ENCODE data around the gene QPRT. TPM values are rescaled to one million over a fixed set of nuclear protein-coding genes. Genes with fewer than 3 reads are reported as not detected.
A peak's percentile ranks its signal among the peaks of the same experiment; 100 is the strongest.
"Not testable (repeated sequence)": the region's sequence is repeated elsewhere in the genome, so short reads cannot be mapped to it uniquely, and the experiment has no call there.

QPRT gene
- total RNA-seq, 2 experiments from 2014 or later = 0.19 to 0.45 TPM

DNA sequence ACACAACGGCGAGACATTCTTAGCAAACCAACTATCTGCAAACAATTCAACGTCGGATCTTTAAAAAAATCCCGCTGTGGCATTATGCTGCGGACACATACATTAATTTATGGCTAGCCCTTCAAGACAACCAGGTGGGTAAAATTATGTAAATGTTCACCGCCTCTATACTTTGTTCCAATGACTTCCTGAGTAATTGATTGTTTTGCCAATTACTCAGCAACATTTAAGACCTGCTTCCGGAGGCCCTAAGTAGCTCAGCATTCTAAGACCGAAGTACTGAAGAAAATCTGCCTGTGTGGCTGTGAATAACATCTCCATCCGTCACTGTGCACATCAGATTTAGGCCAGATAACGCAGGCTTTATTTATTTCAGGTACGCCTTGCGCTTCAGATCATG, 23.3 kb downstream of the QPRT start:
- Histone ChIP-seq H3K27me3 (ENCODE audit: control insufficient read depth in 1 of 2, insufficient read depth in 2 of 2, low read length in 2 of 2) (no peaks in the 10 kb centered on the region), H3K4me3 (ENCODE audit: low read length) (peak overlapping the region; percentile 33), H3K4me1 (ENCODE audit: insufficient read depth, low read length) (peaks cover 41% of the 10 kb centered on the region), H3K36me3 (ENCODE audit: insufficient read depth, low read length) (no peaks in the 10 kb centered on the region), H3K9me3 (ENCODE audit: control insufficient read depth in 1 of 2, insufficient read depth in 1 of 2, low read length in 2 of 2) (no peaks in the 10 kb centered on the region), H3K27ac (ENCODE audit: low read depth in 1 of 2, low read length in 2 of 2) (peak overlapping the region; percentile 81 to 85)
- H3K4me3 Mint-ChIP-seq = peak overlapping the region; percentile 80
- no peaks in the 10 kb centered on the region for H3K36me3 Mint-ChIP-seq (ENCODE audit: low read depth)
- no peaks in the 10 kb centered on the region for H3K9me3 Mint-ChIP-seq
- intact Hi-C loops (cut with DNase I, micrococcal nuclease) = loop anchor here (1.0 to 5.0 kb wide), 5 partner anchors 8 to 305 kb away; partner anchors contain the start of genes KIF22 (in 1 of the 2) and MAZ (in 1 of the 2)
- DNase-seq (peak in 8 of 14 experiments; percentile 19 to 85 (median 50)), ATAC-seq (ENCODE audit: poor library complexity) (peak; percentile 73)
- ChIA-PET CTCF (interaction anchor here (1.4 to 5.3 kb wide), 8 partner anchors 8 to 147 kb away, joined by 3 to 60 read pairs (median 32); partner anchors contain the start of genes KIF22 and PAGR1), POLR2A (interaction anchor here (0.6 to 5.0 kb wide), 33 partner anchors 9 to 932 kb away, joined by 3 to 102 read pairs (median 7); partner anchors contain the start of genes ALDOA, C16orf54, CDIPT and HIRIP3)
- no peaks in the 10 kb centered on the region for H3K27me3 Mint-ChIP-seq
- peaks cover 40% of the 10 kb centered on the region for H3K4me1 Mint-ChIP-seq (ENCODE audit: low read depth)
- H3K27ac Mint-ChIP-seq = peak overlapping the region; percentile 94
- TF ChIP-seq CTCF (IDR thresholded peaks at IDR 0.05) = no peak

GRCh38 chr16:29705030-29705429, 26.1 kb downstream of the QPRT start:
- TF ChIP-seq CTCF (IDR thresholded peaks at IDR 0.05) = no peak
- intact Hi-C loops (cut with DNase I, micrococcal nuclease) = no loop called here
- ChIA-PET CTCF (no interaction called here), POLR2A (interaction anchor here (0.6 to 0.9 kb wide), 3 partner anchors 30 to 60 kb away, joined by 3 to 5 read pairs (median 4); no protein-coding TSS in a partner anchor)
- ATAC-seq (ENCODE audit: poor library complexity) (no peak), DNase-seq (no peak)
- H3K36me3 Mint-ChIP-seq (ENCODE audit: low read depth) = no peaks in the 10 kb centered on the region
- no peak overlapping the region for H3K27ac Mint-ChIP-seq
- H3K27ac ChIP-seq (ENCODE audit: low read depth in 1 of 2, low read length in 2 of 2) = no peak overlapping the region
- peaks cover 38% of the 10 kb centered on the region for H3K4me1 Mint-ChIP-seq (ENCODE audit: low read depth)
- H3K4me1 ChIP-seq (ENCODE audit: insufficient read depth, low read length) = peaks cover 42% of the 10 kb centered on the region
- H3K9me3 ChIP-seq (ENCODE audit: control insufficient read depth in 1 of 2, insufficient read depth in 1 of 2, low read length in 2 of 2) = no peaks in the 10 kb centered on the region
- no peaks in the 10 kb centered on the region for H3K27me3 Mint-ChIP-seq
- H3K9me3 Mint-ChIP-seq = no peaks in the 10 kb centered on the region
- no peak overlapping the region for H3K4me3 ChIP-seq (ENCODE audit: low read length)
- H3K27me3 ChIP-seq (ENCODE audit: control insufficient read depth in 1 of 2, insufficient read depth in 2 of 2, low read length in 2 of 2) = no peaks in the 10 kb centered on the region
- H3K36me3 ChIP-seq (ENCODE audit: insufficient read depth, low read length) = no peaks in the 10 kb centered on the region
- H3K4me3 Mint-ChIP-seq = no peak overlapping the region

DNA sequence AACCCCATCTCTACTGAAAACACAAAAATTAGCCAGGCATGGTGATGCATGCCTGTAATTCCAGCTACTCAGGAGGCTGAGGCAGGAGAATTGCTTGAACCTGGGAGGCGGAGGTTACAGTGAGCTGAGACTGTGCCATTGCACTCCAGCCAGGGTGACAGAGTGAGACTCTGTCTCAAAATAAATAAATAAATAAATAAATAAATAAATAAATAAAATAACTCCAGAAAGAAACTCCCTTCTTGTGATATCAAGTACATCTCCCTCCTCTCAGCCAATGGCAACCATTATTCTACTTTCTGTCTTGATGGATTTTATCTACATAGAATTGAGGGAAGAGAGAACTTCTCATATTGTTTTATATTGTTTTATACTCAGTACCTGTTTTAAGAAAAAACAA, 28.2 kb downstream of the QPRT start:
- CTCF ChIA-PET = interaction anchor here (1.0 to 1.3 kb wide), 2 partner anchors 78 to 83 kb away, joined by 3 to 5 read pairs; partner anchors contain the start of gene KIF22
- H3K9me3 Mint-ChIP-seq; DNase-seq; H3K27me3 Mint-ChIP-seq; POLR2A ChIA-PET; H3K4me3 ChIP-seq (ENCODE audit: low read length); H3K36me3 Mint-ChIP-seq (ENCODE audit: low read depth); H3K4me3 Mint-ChIP-seq; ATAC-seq (ENCODE audit: poor library complexity); H3K27ac ChIP-seq (ENCODE audit: low read depth in 1 of 2, low read length in 2 of 2); H3K9me3 ChIP-seq (ENCODE audit: control insufficient read depth in 1 of 2, insufficient read depth in 1 of 2, low read length in 2 of 2); H3K27me3 ChIP-seq (ENCODE audit: control insufficient read depth in 1 of 2, insufficient read depth in 2 of 2, low read length in 2 of 2); H3K36me3 ChIP-seq (ENCODE audit: insufficient read depth, low read length): not testable (repeated sequence)
- peak overlapping the region; percentile 27 for H3K27ac Mint-ChIP-seq
- intact Hi-C loops (cut with DNase I, micrococcal nuclease) = loop anchor here in 1 of 2 experiments (1.0 kb wide), 1 partner anchor 14 kb away; no protein-coding TSS in a partner anchor
- peaks cover 30% of the 10 kb centered on the region for H3K4me1 ChIP-seq (ENCODE audit: insufficient read depth, low read length)
- peaks cover 26% of the 10 kb centered on the region for H3K4me1 Mint-ChIP-seq (ENCODE audit: low read depth)

Data from CD4-positive, alpha-beta T cell (primary cell).